Thyroid gland (tissue), 4 donors: ENCODE results near the gene DPEP1.

Experiments used
- CTCF ChIP-seq, 6 experiments: fragments of 200-600 bp in 3 of 6; fragments of 450-650 bp in 3 of 6; sonication (generic) in 3 of 6; IDR thresholded peaks; one replicate each; pipeline ENCODE4 v1.5.1; 2016 to 2019; ENCODE audit warnings: antibody characterized with exemption in 6 of 6, mild to moderate bottlenecking in 2 of 6, inconsistent platforms in 1 of 6, moderate library complexity in 1 of 6
- POLR2A ChIP-seq, 2 donors: fragments of 450-650 bp; IDR thresholded peaks; one replicate each; pipeline ENCODE4 v1.6.1; 2017; ENCODE audit warnings: antibody characterized with exemption in 2 of 2, mild to moderate bottlenecking in 2 of 2, moderate library complexity in 1 of 2

GRCh38 chr16:89588413-89589109 is 24.9 kb upstream of the DPEP1 start:
- TF ChIP-seq POLR2A (IDR thresholded peaks at IDR 0.05) (no peak), CTCF (IDR thresholded peaks at IDR 0.05) (no peak)
